OCI-LY1 (cell line): ENCODE results near the gene PAX3.

Experiments used
- H2AFZ ChIP-seq: fragments of 200-600 bp; sonication (generic), shearing (Covaris generic); 2 replicates; pipeline ENCODE4 v1.6.0; 2014; ENCODE audit warnings: antibody characterized with exemption, mild to moderate bottlenecking, low read length
- H3F3A ChIP-seq: fragments of 200-600 bp; sonication (generic), shearing (Covaris generic); 2 replicates; pipeline ENCODE4 v1.6.0; 2014; ENCODE audit warnings: mild to moderate bottlenecking, antibody characterized with exemption, low read length, moderate library complexity; ENCODE audit not compliant: insufficient read depth
- H3K27ac ChIP-seq: fragments of 200-600 bp; sonication (generic); 2 replicates; pipeline ENCODE4 v1.5.1; 2014; ENCODE audit warnings: low read length, mixed run types, mild to moderate bottlenecking, low read depth; ENCODE audit not compliant: poor library complexity, severe bottlenecking
- H3K27me3 ChIP-seq: fragments of 200-600 bp; sonication (generic); 2 replicates; pipeline ENCODE4 v1.6.0; 2014; ENCODE audit warnings: antibody characterized with exemption, mild to moderate bottlenecking, low read length, moderate library complexity; ENCODE audit not compliant: insufficient read depth
- H3K36me3 ChIP-seq: fragments of 200-600 bp; sonication (generic); 2 replicates; pipeline ENCODE4 v1.6.1; 2014; ENCODE audit warnings: mild to moderate bottlenecking, antibody characterized with exemption, low read length, moderate library complexity, mixed read lengths; ENCODE audit not compliant: insufficient read depth
- H3K4me1 ChIP-seq: fragments of 200-600 bp; sonication (generic); 2 replicates; pipeline ENCODE4 v1.5.1; 2014; ENCODE audit warnings: mild to moderate bottlenecking, low read length, moderate library complexity; ENCODE audit not compliant: insufficient read depth, severe bottlenecking
- H3K4me2 ChIP-seq: fragments of 200-600 bp; sonication (generic), shearing (Covaris generic); 2 replicates; pipeline ENCODE4 v1.6.1; 2014; ENCODE audit warnings: low read length
- H3K4me3 ChIP-seq: fragments of 200-600 bp; sonication (generic); 2 replicates; pipeline ENCODE4 v1.5.1; 2014; ENCODE audit warnings: low read length, low read depth, mild to moderate bottlenecking, mixed read lengths; ENCODE audit not compliant: poor library complexity, severe bottlenecking
- H3K79me2 ChIP-seq: fragments of 200-600 bp; shearing (Covaris generic); 2 replicates; pipeline ENCODE4 v1.6.1; 2016; ENCODE audit warnings: mixed run types, low read length, mixed read lengths; ENCODE audit not compliant: insufficient read depth
- H3K9ac ChIP-seq: fragments of 200-600 bp; sonication (generic), shearing (Covaris generic); 2 replicates; pipeline ENCODE4 v1.6.1; 2014; ENCODE audit warnings: mild to moderate bottlenecking, low read length, mixed read lengths
- H3K9me2 ChIP-seq: fragments of 200-600 bp; sonication (generic), shearing (Covaris generic); 2 replicates; pipeline ENCODE4 v1.6.1; 2014; ENCODE audit warnings: low read depth, mild to moderate bottlenecking, low read length, mixed read lengths
- H3K9me3 ChIP-seq: fragments of 200-600 bp; shearing (Covaris generic); 2 replicates; pipeline ENCODE4 v1.6.1; 2014; ENCODE audit warnings: low read length, mixed read lengths
- H4K20me1 ChIP-seq: fragments of 200-600 bp; sonication (generic), shearing (Covaris generic); 2 replicates; pipeline ENCODE4 v1.6.0; 2016; ENCODE audit warnings: mild to moderate bottlenecking, low read length; ENCODE audit not compliant: insufficient read depth
- CTCF ChIP-seq: fragments of 200-600 bp; sonication (generic), shearing (Covaris generic); IDR thresholded peaks from 2 replicates; pipeline ENCODE4 v1.5.1; 2017; ENCODE audit warnings: mild to moderate bottlenecking, antibody characterized with exemption, low read length, moderate library complexity, mixed read lengths
- EZH2 ChIP-seq: fragments of 200-600 bp; sonication (generic), shearing (Covaris generic); IDR thresholded peaks from 2 replicates; pipeline ENCODE4 v1.8.0; 2017; ENCODE audit warnings: borderline replicate concordance, mixed run types, mild to moderate bottlenecking, antibody characterized with exemption, low read length, moderate library complexity, mixed read lengths

PAX3 gene

DNA sequence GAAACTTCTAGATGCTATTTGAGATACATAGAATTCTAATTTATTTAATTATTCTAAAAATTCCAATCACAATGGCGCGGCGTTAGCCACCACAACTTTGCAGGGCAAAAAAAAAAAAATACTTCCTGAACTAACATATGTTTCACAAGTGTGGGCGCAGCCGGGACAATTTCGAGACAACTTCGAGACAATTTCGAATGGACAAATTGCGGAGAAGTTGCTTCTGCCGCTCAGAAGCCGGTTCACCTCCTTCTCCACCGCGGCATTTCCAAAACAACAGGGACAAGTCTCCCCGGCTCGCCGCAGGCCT, 842 bp downstream of the PAX3 start:
- Histone ChIP-seq H3K4me2 (no peak overlapping the region), H3K9ac (no peak overlapping the region), H3K27me3 (no peaks in the 10 kb centered on the region), H2AFZ (no peak overlapping the region), H3K36me3 (no peaks in the 10 kb centered on the region), H3K27ac (no peak overlapping the region), H3K9me3 (no peaks in the 10 kb centered on the region), H3K79me2 (no peaks in the 10 kb centered on the region), H4K20me1 (no peaks in the 10 kb centered on the region), H3K9me2 (no peaks in the 10 kb centered on the region), H3K4me3 (no peak overlapping the region), H3K4me1 (no peaks in the 10 kb centered on the region), H3F3A (no peaks in the 10 kb centered on the region)
- no peak for TF ChIP-seq EZH2
- TF ChIP-seq CTCF, result no peak

- Histone ChIP-seq H3K4me2 (no peak overlapping the region), H3K27me3 (no peaks in the 10 kb centered on the region), H3F3A (no peaks in the 10 kb centered on the region), H3K4me3 (no peak overlapping the region), H3K79me2 (no peaks in the 10 kb centered on the region), H3K9me3 (no peaks in the 10 kb centered on the region), H3K27ac (no peak overlapping the region), H3K9me2 (no peaks in the 10 kb centered on the region), H3K4me1 (no peaks in the 10 kb centered on the region), H4K20me1 (no peaks in the 10 kb centered on the region), H2AFZ (no peak overlapping the region), H3K9ac (no peak overlapping the region), H3K36me3 (no peaks in the 10 kb centered on the region)
- TF ChIP-seq EZH2, result no peak
- no peak for TF ChIP-seq CTCF
Observed at GRCh38 chr2:222297600-222297935, 1.2 kb downstream of the PAX3 start.

- no peak overlapping the region for H3K9ac ChIP-seq
- H3K9me2 ChIP-seq, result no peaks in the 10 kb centered on the region
- H3K36me3 ChIP-seq, result no peaks in the 10 kb centered on the region
- no peak overlapping the region for H3K4me3 ChIP-seq
- TF ChIP-seq CTCF, result no peak
- no peak for TF ChIP-seq EZH2
- no peak overlapping the region for H2AFZ ChIP-seq
- no peaks in the 10 kb centered on the region for H4K20me1 ChIP-seq
- H3K4me2 ChIP-seq, result no peak overlapping the region
- no peaks in the 10 kb centered on the region for H3K79me2 ChIP-seq
- no peak overlapping the region for H3K27ac ChIP-seq
- H3K27me3 ChIP-seq, result no peaks in the 10 kb centered on the region
- H3F3A ChIP-seq, result no peaks in the 10 kb centered on the region
- no peaks in the 10 kb centered on the region for H3K9me3 ChIP-seq
- no peaks in the 10 kb centered on the region for H3K4me1 ChIP-seq
Observed at GRCh38 chr2:222296911-222297599, 1.7 kb downstream of the PAX3 start.
